Suprapubic skin (tissue), 4 donors: ENCODE measurements around the gene ZBTB7B.

ENCODE experiments used
- POLR2A ChIP-seq, 2 donors: fragments of 450-650 bp; IDR thresholded peaks; one replicate each; pipeline ENCODE4 v1.6.1; 2017; ENCODE audit warnings: antibody characterized with exemption in 2 of 2, mild to moderate bottlenecking in 2 of 2, moderate library complexity in 2 of 2
- POLR2AphosphoS5 ChIP-seq, 3 donors: sonication (generic); formaldehyde crosslinking; IDR thresholded peaks; one replicate each; pipeline ENCODE4 v1.6.1; 2017; ENCODE audit warnings: antibody characterized with exemption in 3 of 3
- TF ChIP-seq, protein P1 (sequence below), 2 donors: fragments of 200-600 bp in 1 of 2; fragments of 450-650 bp in 1 of 2; sonication (generic) in 1 of 2; IDR thresholded peaks; one replicate each; pipeline ENCODE4 v1.5.1; 2016 to 2019; ENCODE audit warnings: antibody characterized with exemption in 2 of 2, mild to moderate bottlenecking in 1 of 2, moderate library complexity in 1 of 2

DNA sequence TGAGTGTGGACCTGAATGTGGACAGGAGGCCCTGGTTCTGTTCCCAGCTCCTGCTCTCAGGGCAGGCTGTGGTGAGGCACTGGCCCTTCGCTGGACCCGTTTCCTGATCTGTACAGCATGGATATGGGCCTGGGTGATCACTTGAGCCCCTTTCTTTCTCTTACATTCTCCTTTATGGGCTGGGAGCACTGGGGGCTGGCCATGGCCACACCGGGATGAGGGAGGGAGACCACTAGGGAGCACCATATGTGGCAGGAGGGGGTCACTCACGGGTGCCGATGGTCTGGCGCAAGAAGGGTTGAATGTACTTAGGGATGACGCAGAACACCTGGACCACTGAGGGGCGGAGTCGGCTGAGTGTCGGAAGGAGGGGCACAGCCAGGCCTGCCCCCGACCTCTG lies 28.3 kb downstream of the ZBTB7B start:
- TF ChIP-seq, protein P1, sequence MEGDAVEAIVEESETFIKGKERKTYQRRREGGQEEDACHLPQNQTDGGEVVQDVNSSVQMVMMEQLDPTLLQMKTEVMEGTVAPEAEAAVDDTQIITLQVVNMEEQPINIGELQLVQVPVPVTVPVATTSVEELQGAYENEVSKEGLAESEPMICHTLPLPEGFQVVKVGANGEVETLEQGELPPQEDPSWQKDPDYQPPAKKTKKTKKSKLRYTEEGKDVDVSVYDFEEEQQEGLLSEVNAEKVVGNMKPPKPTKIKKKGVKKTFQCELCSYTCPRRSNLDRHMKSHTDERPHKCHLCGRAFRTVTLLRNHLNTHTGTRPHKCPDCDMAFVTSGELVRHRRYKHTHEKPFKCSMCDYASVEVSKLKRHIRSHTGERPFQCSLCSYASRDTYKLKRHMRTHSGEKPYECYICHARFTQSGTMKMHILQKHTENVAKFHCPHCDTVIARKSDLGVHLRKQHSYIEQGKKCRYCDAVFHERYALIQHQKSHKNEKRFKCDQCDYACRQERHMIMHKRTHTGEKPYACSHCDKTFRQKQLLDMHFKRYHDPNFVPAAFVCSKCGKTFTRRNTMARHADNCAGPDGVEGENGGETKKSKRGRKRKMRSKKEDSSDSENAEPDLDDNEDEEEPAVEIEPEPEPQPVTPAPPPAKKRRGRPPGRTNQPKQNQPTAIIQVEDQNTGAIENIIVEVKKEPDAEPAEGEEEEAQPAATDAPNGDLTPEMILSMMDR (IDR thresholded peaks at IDR 0.05): no peak
- TF ChIP-seq POLR2AphosphoS5 (IDR thresholded peaks at IDR 0.05) (no peak), POLR2A (IDR thresholded peaks at IDR 0.05) (no peak)
